ENCODE measurements around the gene RNPEPL1. TPM values are rescaled to one million over a fixed set of nuclear protein-coding genes. Genes with fewer than 3 reads are reported as not detected.
"Not testable (repeated sequence)": the region's sequence is repeated elsewhere in the genome, so short reads cannot be mapped to it uniquely, and the experiment has no call there.

The RNPEPL1 gene
- total RNA-seq, 2 experiments from 2014 or later = 110 to 113 TPM

DNA sequence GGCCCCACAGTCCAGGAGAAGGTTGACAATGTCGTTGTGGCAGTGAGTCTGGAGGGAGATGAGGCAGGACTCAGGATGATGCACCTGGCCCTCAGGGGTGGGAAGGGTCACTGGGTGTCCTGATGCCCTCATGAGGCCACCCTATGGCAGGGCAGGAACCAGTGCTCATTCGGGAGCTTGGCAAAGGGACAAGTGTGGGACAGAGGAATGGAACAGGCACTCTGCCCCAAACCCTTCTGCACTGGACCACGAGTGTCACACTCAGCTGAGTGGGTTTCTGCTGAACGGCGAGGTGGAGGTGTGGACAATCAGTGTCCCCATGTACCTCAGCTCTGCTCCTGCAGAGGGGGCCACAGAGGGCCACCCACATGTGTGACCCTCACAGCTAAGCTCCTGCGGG lies 42.5 kb upstream of the RNPEPL1 start:
- Mint-ChIP-seq H3K36me3 (ENCODE audit: low read depth) (peaks cover 84% of the 10 kb centered on the region), H3K4me3 (no peak overlapping the region), H3K4me1 (ENCODE audit: low read depth) (no peaks in the 10 kb centered on the region), H3K9me3 (ENCODE audit: insufficient read depth) (peaks cover 17% of the 10 kb centered on the region), H3K27me3 (ENCODE audit: low read depth) (peaks cover under 1% of the 10 kb centered on the region), H3K27ac (no peak overlapping the region)
- CTCF ChIA-PET = no interaction called here
- no peak for ATAC-seq
- peak; percentile 3 for DNase-seq
- POLR2A ChIA-PET = no interaction called here

- ChIA-PET CTCF (no interaction called here), POLR2A (no interaction called here)
- H3K9me3 Mint-ChIP-seq (ENCODE audit: insufficient read depth) = peaks cover 20% of the 10 kb centered on the region
- no peak overlapping the region for H3K27ac Mint-ChIP-seq
- ATAC-seq (no peak), DNase-seq (peak; percentile 7)
- H3K4me3 Mint-ChIP-seq = no peak overlapping the region
- no peaks in the 10 kb centered on the region for H3K27me3 Mint-ChIP-seq (ENCODE audit: low read depth)
- no peaks in the 10 kb centered on the region for H3K4me1 Mint-ChIP-seq (ENCODE audit: low read depth)
- H3K36me3 Mint-ChIP-seq (ENCODE audit: low read depth) = peaks cover 90% of the 10 kb centered on the region
These were observed 41.8 kb upstream of the RNPEPL1 start for GRCh38 chr2:240526521-240526920.

DNA sequence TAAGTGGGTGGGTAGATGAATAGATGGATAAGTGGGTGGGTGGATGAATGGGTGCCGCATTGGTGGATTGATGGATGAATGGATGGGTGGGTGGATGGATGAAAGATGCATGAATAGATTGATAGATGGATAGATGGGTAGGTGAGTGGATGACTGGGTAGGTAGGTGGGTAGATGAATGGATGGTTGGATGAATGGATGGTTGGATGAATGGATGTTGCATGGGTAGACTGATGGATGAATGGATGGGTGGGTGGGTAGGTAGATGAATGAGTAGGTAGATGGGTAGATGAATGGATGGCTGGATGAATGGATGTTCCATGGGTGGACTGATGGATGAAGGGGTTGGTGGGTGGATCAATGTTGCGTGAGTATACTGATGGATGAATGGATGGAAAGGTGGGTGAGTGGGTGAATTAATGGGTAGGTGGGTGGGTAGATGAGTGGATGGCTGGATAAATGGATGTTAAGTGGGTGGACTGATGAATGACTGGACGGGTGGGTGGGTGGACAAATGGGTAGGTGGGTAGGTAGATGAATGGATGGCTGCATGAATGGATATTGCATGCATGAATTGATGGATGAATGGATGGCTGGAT lies 41.0 kb upstream of the RNPEPL1 start:
- no peak for ATAC-seq
- no peak for DNase-seq
- ChIA-PET CTCF (no interaction called here), POLR2A (no interaction called here)
- Mint-ChIP-seq H3K27me3 (ENCODE audit: low read depth) (no peaks in the 10 kb centered on the region), H3K4me1 (ENCODE audit: low read depth) (no peaks in the 10 kb centered on the region), H3K36me3 (ENCODE audit: low read depth) (peaks cover 90% of the 10 kb centered on the region), H3K9me3 (ENCODE audit: insufficient read depth) (peaks cover 27% of the 10 kb centered on the region), H3K4me3 (no peak overlapping the region), H3K27ac (no peak overlapping the region)

DNA sequence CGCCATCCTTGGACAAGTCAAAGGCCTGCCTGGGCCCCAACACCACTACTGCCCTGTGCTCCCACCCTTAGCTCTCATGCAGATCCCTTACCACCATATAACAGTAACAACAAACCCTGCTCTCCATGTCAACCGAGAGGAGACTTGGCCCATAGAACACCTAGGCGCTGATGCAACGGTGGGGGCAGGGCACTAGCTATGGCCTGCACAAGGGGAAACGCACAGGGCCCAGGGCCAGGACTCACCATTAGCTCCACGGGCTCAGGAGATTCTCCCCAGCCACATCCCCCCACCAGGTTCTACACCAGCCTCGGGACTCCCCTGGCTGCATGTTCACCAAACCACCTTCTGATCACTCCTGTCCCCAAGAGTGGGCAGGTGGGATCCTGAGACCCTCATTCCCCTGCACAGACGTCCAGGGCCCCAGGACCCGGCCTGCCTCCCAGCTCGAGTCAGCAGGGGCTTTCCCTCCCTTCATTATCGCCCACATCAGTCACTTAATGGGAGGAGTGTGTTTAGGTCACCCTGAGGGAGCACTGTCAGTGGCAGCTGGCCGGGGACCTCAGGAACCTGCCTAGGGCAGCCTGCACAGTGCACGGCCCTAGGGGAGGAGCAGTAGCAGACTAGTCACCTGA lies 39.8 kb upstream of the RNPEPL1 start:
- H3K4me3 Mint-ChIP-seq = no peak overlapping the region
- peaks cover 37% of the 10 kb centered on the region for H3K9me3 Mint-ChIP-seq (ENCODE audit: insufficient read depth)

DNA sequence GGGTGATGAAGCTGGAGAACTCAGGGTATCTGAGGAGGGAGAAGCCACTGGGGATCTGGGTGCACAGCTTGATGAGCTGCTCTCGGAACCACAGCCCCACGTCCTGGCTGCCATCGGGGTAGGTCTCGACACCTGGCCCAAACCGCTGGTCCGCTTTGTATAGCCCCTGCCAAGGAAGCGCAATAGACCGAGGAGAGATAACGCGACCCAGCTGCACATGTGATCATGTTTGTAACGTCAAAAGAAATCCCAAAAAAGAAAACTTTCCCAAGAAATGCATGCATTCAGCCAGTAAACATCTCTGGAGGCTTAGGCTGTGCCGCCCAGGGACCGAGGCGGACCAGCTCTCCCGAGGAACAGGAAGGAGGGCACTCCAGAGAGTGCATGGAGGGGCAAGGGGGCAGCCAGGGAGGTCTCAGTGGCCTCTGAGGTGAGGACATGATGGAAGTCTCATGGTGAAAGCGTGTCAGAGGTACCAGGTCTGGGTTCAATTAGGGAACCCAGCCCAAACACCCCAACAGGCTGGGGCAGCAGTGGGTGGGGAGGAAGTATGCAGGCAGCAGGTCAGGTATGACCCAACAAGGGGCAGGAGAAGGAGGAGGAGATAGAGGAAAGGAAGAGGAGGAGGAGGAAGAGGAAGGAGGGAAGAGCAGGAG lies 38.8 kb upstream of the RNPEPL1 start:
- ChIA-PET POLR2A (no interaction called here), CTCF (interaction anchor here (1.2 kb wide), 1 partner anchor 15 kb away, joined by 7 read pairs; no protein-coding TSS in a partner anchor)
- DNase-seq = peak; percentile 12
- H3K36me3 Mint-ChIP-seq (ENCODE audit: low read depth) = peaks cover 89% of the 10 kb centered on the region
- H3K27me3 Mint-ChIP-seq (ENCODE audit: low read depth) = no peaks in the 10 kb centered on the region
- peaks cover 34% of the 10 kb centered on the region for H3K9me3 Mint-ChIP-seq (ENCODE audit: insufficient read depth)
- no peak overlapping the region for H3K4me3 Mint-ChIP-seq
- ATAC-seq = no peak
- no peaks in the 10 kb centered on the region for H3K4me1 Mint-ChIP-seq (ENCODE audit: low read depth)
- no peak overlapping the region for H3K27ac Mint-ChIP-seq

More for the DNA sequence above, 39.8 kb upstream of the RNPEPL1 start:
- Mint-ChIP-seq H3K4me1 (ENCODE audit: low read depth) (no peaks in the 10 kb centered on the region), H3K36me3 (ENCODE audit: low read depth) (peaks cover 89% of the 10 kb centered on the region), H3K27ac (no peak overlapping the region), H3K27me3 (ENCODE audit: low read depth) (no peaks in the 10 kb centered on the region)
- ChIA-PET CTCF (interaction anchor here (1.2 kb wide), 1 partner anchor 14 kb away, joined by 7 read pairs; no protein-coding TSS in a partner anchor), POLR2A (no interaction called here)
- ATAC-seq (no peak), DNase-seq (peak; percentile 14)

GRCh38 chr2:240530181-240530580 lies 38.1 kb upstream of the RNPEPL1 start:
- ChIA-PET CTCF (no interaction called here), POLR2A (no interaction called here)
- no peaks in the 10 kb centered on the region for H3K4me1 Mint-ChIP-seq (ENCODE audit: low read depth)
- H3K27me3 Mint-ChIP-seq (ENCODE audit: low read depth) = no peaks in the 10 kb centered on the region
- H3K4me3 Mint-ChIP-seq = no peak overlapping the region
- peaks cover 89% of the 10 kb centered on the region for H3K36me3 Mint-ChIP-seq (ENCODE audit: low read depth)
- ATAC-seq (no peak), DNase-seq (peak; percentile 16)
- H3K27ac Mint-ChIP-seq = no peak overlapping the region
- H3K9me3 Mint-ChIP-seq (ENCODE audit: insufficient read depth) = peaks cover 33% of the 10 kb centered on the region

GRCh38 chr2:240531038-240531437 lies 37.2 kb upstream of the RNPEPL1 start:
- ATAC-seq (no peak), DNase-seq (no peak)
- Mint-ChIP-seq H3K27ac (no peak overlapping the region), H3K4me3 (no peak overlapping the region), H3K4me1 (ENCODE audit: low read depth) (no peaks in the 10 kb centered on the region), H3K27me3 (ENCODE audit: low read depth) (no peaks in the 10 kb centered on the region), H3K36me3 (ENCODE audit: low read depth) (peaks cover 88% of the 10 kb centered on the region), H3K9me3 (ENCODE audit: insufficient read depth) (peaks cover 31% of the 10 kb centered on the region)
- CTCF ChIA-PET = interaction anchor here (1.5 kb wide), 1 partner anchor 17 kb away, joined by 7 read pairs; no protein-coding TSS in a partner anchor
- POLR2A ChIA-PET = interaction anchor here (0.6 kb wide), 1 partner anchor 38 kb away, joined by 3 read pairs; no protein-coding TSS in a partner anchor

DNA sequence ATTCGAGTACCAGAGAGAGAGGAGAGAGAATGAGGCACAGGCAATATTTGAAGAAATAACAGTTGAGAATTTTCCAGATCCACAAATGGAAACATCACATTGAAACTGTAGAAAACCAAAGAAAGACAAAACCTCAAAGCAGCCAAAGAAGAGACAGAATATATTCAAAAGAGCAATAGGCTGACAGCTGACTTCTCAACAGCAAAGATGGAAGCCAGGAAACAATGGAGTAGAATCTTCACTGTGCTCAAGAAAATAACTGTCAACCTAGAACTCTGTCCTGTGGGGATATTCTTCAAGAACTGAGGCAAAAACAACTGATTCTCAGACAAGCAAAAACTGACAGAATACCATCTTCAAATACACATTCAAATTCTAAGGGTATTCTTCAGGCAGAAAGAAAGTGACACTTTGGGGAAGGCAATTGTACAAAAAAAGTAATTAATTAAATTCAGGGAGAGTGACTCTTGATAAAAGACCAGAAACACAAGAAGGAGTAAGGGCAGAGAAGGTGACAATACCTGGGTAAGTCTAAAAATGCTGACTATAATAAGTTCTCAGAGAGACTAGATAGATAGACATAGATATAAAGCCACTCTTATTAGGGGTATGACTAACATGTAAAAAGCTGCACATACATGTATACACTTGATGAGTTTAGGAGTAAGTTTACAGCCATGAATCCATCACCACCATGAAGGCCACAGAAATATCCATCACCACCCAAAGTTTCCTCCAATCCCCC lies 36.1 kb upstream of the RNPEPL1 start:
- ATAC-seq = no peak
- Mint-ChIP-seq H3K4me1 (ENCODE audit: low read depth) (no peaks in the 10 kb centered on the region), H3K9me3 (ENCODE audit: insufficient read depth) (peaks cover 31% of the 10 kb centered on the region), H3K27me3 (ENCODE audit: low read depth) (no peaks in the 10 kb centered on the region), H3K27ac (no peak overlapping the region), H3K4me3 (no peak overlapping the region), H3K36me3 (ENCODE audit: low read depth) (peaks cover 79% of the 10 kb centered on the region)
- ChIA-PET CTCF (interaction anchor here (1.0 to 1.5 kb wide), 2 partner anchors 18 to 33 kb away, joined by 3 to 7 read pairs; no protein-coding TSS in a partner anchor), POLR2A (no interaction called here)
- DNase-seq = no peak

- Mint-ChIP-seq H3K4me1 (ENCODE audit: low read depth) (no peaks in the 10 kb centered on the region), H3K27me3 (ENCODE audit: low read depth) (no peaks in the 10 kb centered on the region), H3K27ac (no peak overlapping the region), H3K9me3 (ENCODE audit: insufficient read depth) (peaks cover 8% of the 10 kb centered on the region), H3K4me3 (no peak overlapping the region), H3K36me3 (ENCODE audit: low read depth) (peaks cover 66% of the 10 kb centered on the region)
- ATAC-seq (no peak), DNase-seq (peak; percentile 9)
- ChIA-PET POLR2A (interaction anchor here (0.6 kb wide), 1 partner anchor 14 kb away, joined by 3 read pairs; no protein-coding TSS in a partner anchor), CTCF (interaction anchor here (1.8 kb wide), 1 partner anchor 24 kb away, joined by 6 read pairs; no protein-coding TSS in a partner anchor)
These were observed 30.1 kb upstream of the RNPEPL1 start for GRCh38 chr2:240538031-240538780.

DNA sequence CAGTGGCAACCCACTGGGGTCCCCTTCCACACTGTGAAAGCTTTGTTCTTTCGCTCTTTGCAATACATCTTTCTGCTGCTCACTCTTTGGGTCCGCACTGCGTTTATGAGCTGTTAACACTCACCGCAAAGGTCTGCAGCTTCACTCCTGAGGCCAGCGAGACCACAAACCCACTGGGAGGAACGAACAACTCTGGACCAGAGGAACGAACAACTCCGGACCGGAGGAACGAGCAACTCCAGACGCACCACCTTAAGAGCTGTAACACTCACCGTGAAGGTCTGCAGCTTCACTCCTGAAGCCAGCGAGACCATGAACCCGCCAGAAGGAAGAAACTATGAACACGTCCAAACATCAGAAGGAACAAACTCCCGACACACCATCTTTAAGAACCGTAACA lies 29.2 kb upstream of the RNPEPL1 start:
- peak; percentile 8 for DNase-seq
- not testable (repeated sequence) for H3K27me3 Mint-ChIP-seq (ENCODE audit: low read depth); H3K4me1 Mint-ChIP-seq (ENCODE audit: low read depth); H3K27ac Mint-ChIP-seq; H3K9me3 Mint-ChIP-seq (ENCODE audit: insufficient read depth); H3K4me3 Mint-ChIP-seq; ATAC-seq
- POLR2A ChIA-PET = interaction anchor here (0.6 kb wide), 1 partner anchor 15 kb away, joined by 3 read pairs; no protein-coding TSS in a partner anchor
- peaks cover 61% of the 10 kb centered on the region for H3K36me3 Mint-ChIP-seq (ENCODE audit: low read depth)
- CTCF ChIA-PET = interaction anchor here (1.8 kb wide), 1 partner anchor 25 kb away, joined by 6 read pairs; no protein-coding TSS in a partner anchor

GRCh38 chr2:240539906-240540305 lies 28.4 kb upstream of the RNPEPL1 start:
- Mint-ChIP-seq H3K36me3 (ENCODE audit: low read depth) (peaks cover 58% of the 10 kb centered on the region), H3K27me3 (ENCODE audit: low read depth) (no peaks in the 10 kb centered on the region), H3K27ac (no peak overlapping the region), H3K9me3 (ENCODE audit: insufficient read depth) (peaks cover 4% of the 10 kb centered on the region), H3K4me1 (ENCODE audit: low read depth) (no peaks in the 10 kb centered on the region), H3K4me3 (no peak overlapping the region)
- CTCF ChIA-PET = no interaction called here
- ATAC-seq (no peak), DNase-seq (peak; percentile 1)
- POLR2A ChIA-PET = no interaction called here

Measured in activated CD8-positive, alpha-beta T cell treated with anti-CD3 and anti-CD28 coated beads, Interleukin-2, amount 10 ng/mL, durations not matched to agents 7 days and 5 days (primary cell).